Brain pericyte (primary cell): Measurements from ENCODE around the gene AREG.

Source experiments
- DNase-seq: peaks from one replicate; pipeline ENCODE4 v3.0.0-alpha.2; 2012; ENCODE audit warnings: low read depth, low spot score

AREG gene

GRCh38 chr4:74431113-74431826 is 13.7 kb upstream of the AREG start:
- no peak for DNase-seq

GRCh38 chr4:74433043-74433442 is 11.9 kb upstream of the AREG start:
- DNase-seq: no peak

- no peak for DNase-seq
These were observed 11.3 kb upstream of the AREG start for GRCh38 chr4:74433541-74434172.

GRCh38 chr4:74435296-74435695 is 9.6 kb upstream of the AREG start:
- no peak for DNase-seq

- no peak for DNase-seq
These were observed 7.1 kb upstream of the AREG start for GRCh38 chr4:74437866-74438265.

GRCh38 chr4:74438661-74439060 is 6.3 kb upstream of the AREG start:
- DNase-seq: no peak

- no peak for DNase-seq
These were observed 5.0 kb upstream of the AREG start for GRCh38 chr4:74439952-74440351.

GRCh38 chr4:74440356-74440755 is 4.6 kb upstream of the AREG start:
- DNase-seq: no peak

- DNase-seq: no peak
These were observed 3.2 kb upstream of the AREG start for GRCh38 chr4:74441744-74442143.

- no peak for DNase-seq
These were observed 1.4 kb downstream of the AREG start for GRCh38 chr4:74446193-74446868.

GRCh38 chr4:74446896-74447295 is 2.0 kb downstream of the AREG start:
- no peak for DNase-seq

GRCh38 chr4:74447636-74448233 is 2.8 kb downstream of the AREG start:
- DNase-seq: no peak

- no peak for DNase-seq
These were observed 4.8 kb downstream of the AREG start for GRCh38 chr4:74449571-74450297.

GRCh38 chr4:74450298-74450683 is 5.4 kb downstream of the AREG start:
- no peak for DNase-seq

GRCh38 chr4:74451214-74451661 is 6.3 kb downstream of the AREG start:
- no peak for DNase-seq

- no peak for DNase-seq
These were observed 8.2 kb downstream of the AREG start for GRCh38 chr4:74453037-74453635.

- no peak for DNase-seq
These were observed 9.2 kb downstream of the AREG start for GRCh38 chr4:74453829-74454742.

GRCh38 chr4:74455361-74456055 is 10.6 kb downstream of the AREG start:
- DNase-seq: no peak

- DNase-seq: no peak
These were observed 11.3 kb downstream of the AREG start for GRCh38 chr4:74456056-74456744.
